Choroid plexus epithelial cell (primary cell): Measurements from ENCODE around the gene SCYL1.
"Not testable (repeated sequence)": the region's sequence is repeated elsewhere in the genome, so short reads cannot be mapped to it uniquely, and the experiment has no call there.

Experiments used
- DNase-seq: peaks from one replicate; pipeline ENCODE4 v3.0.0-alpha.2; 2010; ENCODE audit warnings: low read depth
- H3K4me3 ChIP-seq: 2 replicates; pipeline ENCODE4 v1.5.1; 2011; ENCODE audit warnings: low read depth, mild to moderate bottlenecking, control low read depth, low read length, moderate library complexity
- TF ChIP-seq, protein P1 (sequence below): conservative IDR thresholded peaks from 2 replicates; pipeline ENCODE4 v1.5.1; 2011; ENCODE audit warnings: low read depth, mild to moderate bottlenecking, control low read depth, inconsistent platforms, low read length, moderate library complexity

SCYL1 gene

DNA sequence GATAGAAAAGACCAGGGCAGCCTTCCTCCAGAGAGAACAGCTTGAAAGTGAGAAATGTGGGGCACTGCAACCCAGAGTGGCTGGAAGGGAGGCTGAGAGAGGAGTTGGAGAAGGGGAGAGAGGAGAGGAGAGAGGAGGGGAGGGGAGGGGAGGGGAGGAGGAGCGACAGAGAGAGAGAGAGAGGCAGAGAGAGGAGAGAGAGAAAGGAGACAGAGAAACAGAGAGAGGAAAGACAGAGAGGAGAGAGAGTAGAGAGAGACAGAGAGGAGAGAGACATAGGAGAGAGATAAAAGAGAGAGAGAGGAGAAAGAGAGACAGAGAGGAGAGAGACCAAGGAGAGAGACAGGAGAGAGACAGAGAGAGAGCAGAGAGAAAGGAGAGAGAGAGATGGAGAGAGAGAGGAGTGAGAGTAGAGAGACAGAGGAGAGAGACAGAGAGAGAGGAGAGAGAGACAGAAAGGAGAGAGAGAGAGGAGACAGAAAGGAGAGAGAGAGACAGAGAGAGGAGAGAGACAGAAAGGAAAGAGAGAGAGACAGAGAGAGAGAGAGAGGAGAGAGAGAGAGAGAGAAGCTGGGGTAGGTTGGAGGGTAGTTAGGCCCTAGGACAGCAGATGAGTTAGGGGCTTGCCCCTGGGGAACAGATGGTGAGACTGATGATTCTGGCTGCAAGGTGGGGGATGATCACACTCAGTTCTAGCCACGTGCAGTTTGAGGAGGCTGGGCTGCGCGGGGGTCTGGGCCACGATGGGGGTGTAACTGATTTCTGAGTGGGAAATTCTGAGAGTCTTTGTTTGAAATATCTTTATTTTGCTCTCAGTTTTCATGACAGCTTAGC, 8.5 kb upstream of the SCYL1 start:
- no peak overlapping the region for H3K4me3 ChIP-seq
- TF ChIP-seq, protein P1, sequence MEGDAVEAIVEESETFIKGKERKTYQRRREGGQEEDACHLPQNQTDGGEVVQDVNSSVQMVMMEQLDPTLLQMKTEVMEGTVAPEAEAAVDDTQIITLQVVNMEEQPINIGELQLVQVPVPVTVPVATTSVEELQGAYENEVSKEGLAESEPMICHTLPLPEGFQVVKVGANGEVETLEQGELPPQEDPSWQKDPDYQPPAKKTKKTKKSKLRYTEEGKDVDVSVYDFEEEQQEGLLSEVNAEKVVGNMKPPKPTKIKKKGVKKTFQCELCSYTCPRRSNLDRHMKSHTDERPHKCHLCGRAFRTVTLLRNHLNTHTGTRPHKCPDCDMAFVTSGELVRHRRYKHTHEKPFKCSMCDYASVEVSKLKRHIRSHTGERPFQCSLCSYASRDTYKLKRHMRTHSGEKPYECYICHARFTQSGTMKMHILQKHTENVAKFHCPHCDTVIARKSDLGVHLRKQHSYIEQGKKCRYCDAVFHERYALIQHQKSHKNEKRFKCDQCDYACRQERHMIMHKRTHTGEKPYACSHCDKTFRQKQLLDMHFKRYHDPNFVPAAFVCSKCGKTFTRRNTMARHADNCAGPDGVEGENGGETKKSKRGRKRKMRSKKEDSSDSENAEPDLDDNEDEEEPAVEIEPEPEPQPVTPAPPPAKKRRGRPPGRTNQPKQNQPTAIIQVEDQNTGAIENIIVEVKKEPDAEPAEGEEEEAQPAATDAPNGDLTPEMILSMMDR: no peak
- no peak for DNase-seq

DNA sequence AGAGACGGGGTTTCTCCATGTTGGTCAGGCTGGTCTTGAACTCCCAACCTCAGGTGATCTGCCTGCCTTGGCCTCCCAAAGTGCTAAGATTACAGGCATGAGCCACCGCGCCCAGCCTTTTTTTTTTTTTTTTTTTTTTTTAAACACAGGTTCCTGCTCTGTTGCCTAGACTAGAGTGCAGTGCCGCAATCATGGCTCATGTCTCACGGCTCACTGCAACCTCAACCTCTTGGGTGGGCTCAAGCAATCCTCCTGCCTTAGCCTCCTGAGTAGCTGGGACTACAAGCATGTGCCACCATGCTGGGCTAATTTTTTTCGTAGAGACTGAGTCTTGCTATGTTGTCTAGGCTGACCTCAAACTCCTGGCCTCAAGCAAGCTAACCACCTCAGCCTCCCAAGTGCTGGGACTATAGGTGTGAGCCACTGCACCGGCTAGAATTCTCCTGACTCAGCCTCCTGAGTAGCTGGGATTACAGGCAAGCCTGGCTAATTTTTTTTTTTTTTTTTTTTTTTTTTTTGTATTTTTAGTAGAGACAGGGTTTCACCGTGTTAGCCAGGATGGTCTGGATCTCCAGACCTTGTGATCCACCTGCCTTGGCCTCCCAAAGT, 5.8 kb upstream of the SCYL1 start:
- not testable (repeated sequence) for H3K4me3 ChIP-seq, DNase-seq

DNA sequence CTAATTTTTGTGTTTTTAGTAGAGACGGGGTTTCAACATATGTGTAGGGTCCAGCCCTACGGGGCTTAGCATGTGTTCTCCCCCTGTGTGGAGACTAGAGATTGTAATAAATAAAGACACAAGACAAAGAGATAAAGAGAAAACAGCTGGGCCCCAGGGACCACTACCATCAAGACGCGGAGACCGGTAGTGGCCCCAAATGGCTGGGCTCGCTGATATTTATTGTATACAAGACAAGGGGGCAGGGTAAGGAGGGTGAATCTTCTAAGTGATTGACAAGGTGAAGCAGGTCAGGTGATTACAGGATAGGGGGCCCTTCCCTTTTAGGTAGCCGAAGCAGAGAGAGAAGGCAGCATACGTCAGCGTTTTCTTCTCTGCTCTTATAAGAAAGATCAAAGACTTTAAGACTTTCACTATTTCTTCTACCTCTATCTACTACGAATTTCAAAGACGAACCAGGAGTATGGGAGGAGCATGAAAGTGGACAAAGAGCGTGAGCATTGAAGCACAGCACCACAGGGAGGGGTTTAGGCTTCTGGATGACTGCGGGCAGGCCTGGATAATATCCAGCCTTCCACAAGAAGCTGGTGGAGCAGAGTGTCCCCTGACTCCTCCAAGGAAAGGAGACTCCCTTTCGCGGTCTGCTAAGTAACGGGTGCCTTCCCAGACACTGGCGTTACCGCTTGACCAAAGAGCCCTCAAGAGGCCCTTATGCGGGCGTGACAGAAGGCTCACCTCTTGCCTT, 2.9 kb upstream of the SCYL1 start:
- not testable (repeated sequence) for H3K4me3 ChIP-seq, DNase-seq

DNA sequence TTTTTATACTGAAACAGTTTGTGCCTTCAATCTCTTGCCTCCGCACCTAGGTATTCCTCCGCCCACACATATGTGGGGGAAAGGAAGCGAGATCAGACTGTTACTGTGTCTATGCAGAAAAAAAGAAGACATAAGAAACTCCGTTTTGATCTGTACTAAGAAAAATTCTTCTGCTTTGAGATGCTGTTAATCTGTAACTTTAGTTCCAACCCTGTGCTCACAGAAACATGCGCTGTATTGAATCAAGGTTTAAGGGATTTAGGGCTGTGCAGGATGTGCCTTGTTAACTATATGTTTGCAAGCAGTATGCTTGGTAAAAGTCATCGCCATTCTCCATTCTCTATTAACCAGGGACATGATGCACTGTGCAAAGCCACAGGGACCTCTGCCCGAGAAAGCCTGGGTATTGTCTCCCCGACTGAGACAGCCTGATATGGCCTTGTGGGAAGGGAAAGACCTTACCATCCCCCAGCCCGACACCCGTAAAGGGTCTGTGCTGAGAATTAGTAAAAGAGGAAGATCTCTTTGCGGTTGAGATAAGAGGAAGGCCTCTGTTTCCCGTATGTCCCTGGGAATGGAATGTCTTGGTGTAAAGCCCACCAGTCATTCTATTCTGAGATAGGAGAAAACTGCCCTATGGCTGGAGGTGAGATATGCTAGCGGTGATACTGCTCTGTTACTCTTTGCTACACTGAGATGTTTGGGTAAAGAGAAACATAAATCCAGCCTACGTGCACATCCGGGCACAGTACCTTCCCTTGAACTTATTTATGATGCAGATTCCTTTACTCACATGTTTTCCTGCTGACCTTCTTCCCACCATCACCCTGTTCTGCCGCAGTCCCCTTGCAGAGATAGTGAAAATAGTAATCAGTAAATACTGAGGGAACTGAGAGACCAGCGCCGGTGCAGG, 1.9 kb upstream of the SCYL1 start:
- not testable (repeated sequence) for H3K4me3 ChIP-seq

DNA sequence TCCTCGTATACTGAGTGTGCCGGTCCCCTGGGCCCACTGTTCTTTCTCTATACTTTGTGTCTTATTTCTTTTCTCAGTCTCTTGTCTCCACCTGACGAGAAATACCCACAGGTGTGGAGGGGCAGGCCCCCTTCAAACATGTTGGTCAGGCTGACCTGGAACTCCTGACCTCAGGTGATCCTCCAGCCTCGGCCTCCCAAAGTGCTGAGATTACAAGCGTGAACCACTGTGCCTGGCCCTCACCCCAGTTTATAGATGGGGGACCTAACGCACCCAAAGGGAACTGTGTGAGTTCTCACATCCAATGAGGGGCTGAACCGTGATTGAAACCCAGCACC, 1.3 kb upstream of the SCYL1 start:
- not testable (repeated sequence) for DNase-seq, H3K4me3 ChIP-seq

More for the DNA sequence above, 1.9 kb upstream of the SCYL1 start:
- DNase-seq: not testable (repeated sequence)

DNA sequence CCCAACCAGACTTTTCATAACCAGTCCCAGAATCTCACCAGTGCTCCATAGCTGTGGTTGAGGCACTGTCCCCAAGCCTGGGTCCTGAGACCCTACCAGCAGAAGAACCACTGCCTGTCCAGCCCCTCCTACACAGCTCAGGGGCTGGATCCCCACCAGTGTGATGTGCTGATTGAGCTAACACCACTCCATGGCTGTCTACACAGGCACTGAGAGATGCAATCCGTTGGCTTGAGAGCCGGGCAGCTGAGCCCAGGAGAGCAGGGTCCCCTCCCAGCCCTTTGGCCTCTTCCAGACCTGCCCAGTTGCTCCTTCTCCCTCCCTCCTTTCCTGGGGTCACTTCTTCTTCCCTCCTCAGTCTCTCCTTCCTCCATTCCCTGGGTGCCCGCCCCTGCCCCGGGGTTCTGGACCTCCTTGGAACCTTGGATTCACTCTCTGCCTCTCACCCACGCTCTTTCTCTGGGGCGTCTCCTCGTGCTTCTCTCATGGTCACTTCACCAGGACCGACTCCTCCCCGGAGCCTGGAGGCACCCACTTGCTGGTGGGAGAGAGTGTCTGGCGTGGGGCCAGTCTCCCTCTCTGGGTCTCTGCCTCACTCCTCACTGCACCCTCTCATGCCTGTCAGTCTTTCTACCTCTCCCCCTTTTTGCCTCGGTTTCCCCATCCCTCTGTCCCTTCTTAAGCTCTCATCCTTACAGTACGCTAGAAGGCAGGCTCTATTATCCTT, 706 bp upstream of the SCYL1 start:
- no peak for DNase-seq
- peak overlapping the region; percentile 40 for H3K4me3 ChIP-seq
- TF ChIP-seq, protein P1: no peak

DNA sequence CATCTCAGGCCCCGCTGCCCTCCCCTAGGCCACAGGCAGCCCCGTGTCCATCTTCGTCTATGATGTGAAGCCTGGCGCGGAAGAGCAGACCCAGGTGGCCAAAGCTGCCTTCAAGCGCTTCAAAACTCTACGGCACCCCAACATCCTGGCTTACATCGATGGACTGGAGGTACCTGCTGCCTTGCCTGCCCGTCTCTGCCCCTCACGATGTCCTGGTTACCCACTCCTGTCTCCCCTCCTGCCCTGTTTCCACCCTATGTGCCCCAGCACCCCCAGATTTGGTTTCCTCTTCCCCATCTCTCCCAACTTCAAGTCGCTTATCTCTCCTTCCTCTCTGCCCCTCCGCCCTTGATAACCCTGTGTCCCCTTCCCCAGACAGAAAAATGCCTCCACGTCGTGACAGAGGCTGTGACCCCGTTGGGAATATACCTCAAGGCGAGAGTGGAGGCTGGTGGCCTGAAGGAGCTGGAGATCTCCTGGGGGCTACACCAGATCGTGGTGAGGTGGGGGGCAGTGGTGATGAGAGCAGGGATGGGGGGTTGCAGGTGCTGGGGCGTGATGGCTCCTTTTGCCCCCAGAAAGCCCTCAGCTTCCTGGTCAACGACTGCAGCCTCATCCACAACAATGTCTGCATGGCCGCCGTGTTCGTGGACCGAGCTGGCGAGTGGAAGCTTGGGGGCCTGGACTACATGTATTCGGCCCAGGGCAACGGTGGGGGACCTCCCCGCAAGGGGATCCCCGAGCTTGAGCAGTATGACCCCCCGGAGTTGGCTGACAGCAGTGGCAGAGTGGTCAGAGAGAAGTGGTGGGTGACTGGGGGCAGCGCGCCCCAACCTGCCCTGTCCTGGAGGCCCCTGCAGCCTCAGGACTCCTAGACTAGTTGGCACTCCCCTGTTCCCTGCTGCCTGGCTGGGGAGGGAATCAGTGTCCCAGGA, 930 bp downstream of the SCYL1 start:
- TF ChIP-seq, protein P1: no peak
- DNase-seq: peak; percentile 42
- H3K4me3 ChIP-seq: peak overlapping the region; percentile 86

DNA sequence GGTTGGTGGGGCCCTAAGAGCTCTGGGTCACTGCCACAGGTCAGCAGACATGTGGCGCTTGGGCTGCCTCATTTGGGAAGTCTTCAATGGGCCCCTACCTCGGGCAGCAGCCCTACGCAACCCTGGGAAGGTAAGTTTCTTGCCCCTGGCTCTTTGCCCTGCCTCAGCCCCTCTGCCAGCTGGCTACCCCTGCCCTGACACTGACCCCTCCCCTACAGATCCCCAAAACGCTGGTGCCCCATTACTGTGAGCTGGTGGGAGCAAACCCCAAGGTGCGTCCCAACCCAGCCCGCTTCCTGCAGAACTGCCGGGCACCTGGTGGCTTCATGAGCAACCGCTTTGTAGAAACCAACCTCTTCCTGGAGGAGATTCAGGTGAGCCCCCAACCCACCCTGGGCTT, 1.9 kb downstream of the SCYL1 start:
- peak overlapping the region; percentile 86 for H3K4me3 ChIP-seq

More for the DNA sequence above, 1.9 kb downstream of the SCYL1 start:
- DNase-seq: no peak
- TF ChIP-seq, protein P1: no peak
